ENCODE data around the gene ATXN7L1. TPM values are rescaled to one million over a fixed set of nuclear protein-coding genes. Genes with fewer than 3 reads are reported as not detected.

Gene ATXN7L1
- total and polyA plus RNA-seq, 7 donors: 1.2 to 6.0 (median 3.0) TPM

DNA sequence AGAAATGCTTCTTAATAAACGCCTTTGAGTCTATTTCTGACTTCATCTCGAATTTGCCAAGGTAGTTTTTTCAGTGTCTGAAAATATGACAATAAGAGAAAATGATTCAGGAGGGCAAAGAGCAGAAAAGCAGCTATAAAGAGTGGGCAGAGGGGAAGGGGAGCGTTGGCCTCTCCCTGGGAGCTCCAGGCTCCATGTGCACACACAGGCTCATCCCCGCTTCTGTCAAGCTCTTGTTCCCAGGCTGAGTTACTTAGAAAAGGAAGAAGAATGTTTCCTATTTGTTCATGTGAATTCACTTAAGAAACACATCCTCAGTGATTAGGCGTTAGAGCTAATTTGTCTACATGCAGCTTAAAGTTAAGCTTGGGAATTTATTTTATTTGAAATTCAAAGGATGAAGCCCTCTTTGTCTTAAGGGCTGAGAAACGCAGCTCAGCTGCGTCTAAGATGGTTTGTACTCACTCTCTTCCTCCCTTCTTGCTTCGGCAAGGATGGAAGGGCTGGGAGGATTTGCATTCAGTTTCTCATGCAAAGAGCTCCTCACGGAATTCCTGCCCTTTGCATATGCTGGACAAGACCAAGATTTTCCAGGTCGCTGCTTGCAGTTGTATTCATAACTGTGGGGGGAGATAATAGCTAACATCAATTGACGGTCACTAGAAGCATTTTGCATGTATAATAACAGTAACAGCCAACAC lies 29.0 kb upstream of the ATXN7L1 start:
- H3K4me1 ChIP-seq: no peaks in the 10 kb centered on the region
- no peak for ATAC-seq
- 74 to 75% (median 74%) methylated on average over 11 of the region's 11 CpGs for WGBS, 3 donors

DNA sequence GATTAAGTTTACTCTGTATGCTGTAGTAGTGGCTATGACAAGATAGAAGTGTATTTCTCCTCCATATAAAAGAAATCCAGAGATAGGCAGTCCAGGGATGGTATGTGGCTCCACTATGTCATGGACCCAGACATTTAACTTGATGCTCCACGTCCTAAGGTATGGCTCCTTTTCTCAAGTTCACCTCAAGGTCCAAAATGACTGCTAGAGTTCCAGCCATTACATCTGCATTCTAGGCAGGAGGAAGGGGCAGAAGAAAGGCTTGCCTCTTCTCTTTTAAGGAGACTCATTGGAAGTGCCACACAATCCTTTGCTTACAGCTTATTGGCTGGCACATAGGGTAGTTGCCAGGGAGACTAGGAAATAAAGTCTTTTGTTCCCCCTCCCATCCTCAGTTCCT lies 27.7 kb upstream of the ATXN7L1 start:
- H3K36me3 ChIP-seq (ENCODE audit: insufficient read depth in 1 of 2, low read depth in 1 of 2): no peaks in the 10 kb centered on the region
- H3K9me3 ChIP-seq: no peaks in the 10 kb centered on the region
- TF ChIP-seq, protein P1, sequence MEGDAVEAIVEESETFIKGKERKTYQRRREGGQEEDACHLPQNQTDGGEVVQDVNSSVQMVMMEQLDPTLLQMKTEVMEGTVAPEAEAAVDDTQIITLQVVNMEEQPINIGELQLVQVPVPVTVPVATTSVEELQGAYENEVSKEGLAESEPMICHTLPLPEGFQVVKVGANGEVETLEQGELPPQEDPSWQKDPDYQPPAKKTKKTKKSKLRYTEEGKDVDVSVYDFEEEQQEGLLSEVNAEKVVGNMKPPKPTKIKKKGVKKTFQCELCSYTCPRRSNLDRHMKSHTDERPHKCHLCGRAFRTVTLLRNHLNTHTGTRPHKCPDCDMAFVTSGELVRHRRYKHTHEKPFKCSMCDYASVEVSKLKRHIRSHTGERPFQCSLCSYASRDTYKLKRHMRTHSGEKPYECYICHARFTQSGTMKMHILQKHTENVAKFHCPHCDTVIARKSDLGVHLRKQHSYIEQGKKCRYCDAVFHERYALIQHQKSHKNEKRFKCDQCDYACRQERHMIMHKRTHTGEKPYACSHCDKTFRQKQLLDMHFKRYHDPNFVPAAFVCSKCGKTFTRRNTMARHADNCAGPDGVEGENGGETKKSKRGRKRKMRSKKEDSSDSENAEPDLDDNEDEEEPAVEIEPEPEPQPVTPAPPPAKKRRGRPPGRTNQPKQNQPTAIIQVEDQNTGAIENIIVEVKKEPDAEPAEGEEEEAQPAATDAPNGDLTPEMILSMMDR (IDR thresholded peaks at IDR 0.05): no peak
- no peak overlapping the region for H3K27ac ChIP-seq
- ATAC-seq: no peak
- WGBS, 3 donors: 88 to 100% (median 96%) methylated on average over 1 of the region's 1 CpG
- no peak for DNase-seq
- no peaks in the 10 kb centered on the region for H3K27me3 ChIP-seq (ENCODE audit: insufficient read depth in 3 of 3, low read length in 2 of 3)
- intact Hi-C loops (cut with DNase I): no loop called here
- H3K4me1 ChIP-seq: no peaks in the 10 kb centered on the region
- H3K4me3 ChIP-seq: no peak overlapping the region

More for the DNA sequence above, 29.0 kb upstream of the ATXN7L1 start:
- Histone ChIP-seq H3K4me3 (no peak overlapping the region), H3K27ac (no peak overlapping the region), H3K27me3 (ENCODE audit: insufficient read depth in 3 of 3, low read length in 2 of 3) (no peaks in the 10 kb centered on the region), H3K9me3 (no peaks in the 10 kb centered on the region), H3K36me3 (ENCODE audit: insufficient read depth in 1 of 2, low read depth in 1 of 2) (no peaks in the 10 kb centered on the region)
- intact Hi-C loops (cut with DNase I): no loop called here
- TF ChIP-seq, protein P1 (IDR thresholded peaks at IDR 0.05): no peak
- no peak for DNase-seq

DNA sequence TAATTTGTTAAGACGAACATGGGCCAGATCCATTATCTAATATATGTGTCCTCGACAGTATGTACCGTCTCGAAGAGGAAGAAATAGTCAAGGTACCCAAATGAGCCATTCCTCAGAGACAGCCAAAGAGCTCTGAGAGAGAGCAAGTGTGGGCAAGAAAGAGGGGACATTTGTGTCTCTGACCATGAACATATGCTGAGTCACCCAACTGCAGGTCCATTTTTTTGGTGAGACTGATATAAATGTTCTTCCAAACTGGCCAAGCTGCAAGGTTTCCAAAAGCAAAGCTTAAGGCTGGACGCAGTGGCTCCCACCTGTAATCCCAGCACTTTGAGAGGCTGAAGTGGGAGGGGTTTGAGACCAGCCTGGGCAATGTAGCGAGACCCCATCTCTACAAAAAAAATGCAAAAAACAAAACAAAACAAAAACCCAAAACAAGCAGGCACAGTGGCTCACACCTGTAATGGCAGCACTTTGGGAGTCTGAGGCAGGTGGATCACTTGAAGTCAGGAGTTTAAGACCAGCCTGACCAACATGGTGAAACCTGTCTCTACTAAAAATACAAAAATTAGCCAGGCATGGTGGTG lies 26.0 kb upstream of the ATXN7L1 start:
- Histone ChIP-seq H3K27me3 (ENCODE audit: insufficient read depth in 3 of 3, low read length in 2 of 3) (no peaks in the 10 kb centered on the region), H3K9me3 (no peaks in the 10 kb centered on the region), H3K4me1 (no peaks in the 10 kb centered on the region), H3K27ac (no peak overlapping the region), H3K36me3 (ENCODE audit: insufficient read depth in 1 of 2, low read depth in 1 of 2) (no peaks in the 10 kb centered on the region), H3K4me3 (no peak overlapping the region)
- intact Hi-C loops (cut with DNase I): no loop called here
- ATAC-seq: no peak
- TF ChIP-seq, protein P1 (IDR thresholded peaks at IDR 0.05): no peak
- DNase-seq: no peak
- 97 to 98% (median 97%) methylated on average over 6 of the region's 6 CpGs for WGBS, 3 donors

DNA sequence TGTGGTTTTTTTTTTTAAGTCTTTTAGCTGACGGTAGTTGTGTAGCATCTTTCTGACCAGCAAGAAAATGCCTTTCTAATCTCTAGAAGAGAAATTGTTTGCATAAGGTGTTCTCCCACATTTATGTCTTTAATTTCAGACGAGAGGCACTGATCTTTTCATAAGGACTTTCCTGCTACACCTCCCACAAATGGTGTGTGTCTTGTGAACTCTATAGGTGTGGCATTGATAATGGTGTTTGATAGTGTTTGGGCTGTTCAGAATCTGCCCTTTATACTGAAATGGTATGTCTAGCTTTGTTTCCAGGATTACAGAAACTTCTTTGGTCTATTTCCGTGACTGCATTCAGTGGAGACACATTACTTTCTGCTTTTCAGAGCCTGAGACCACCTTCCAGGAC lies 21.6 kb upstream of the ATXN7L1 start:
- intact Hi-C loops (cut with DNase I): no loop called here
- Histone ChIP-seq H3K36me3 (ENCODE audit: insufficient read depth in 1 of 2, low read depth in 1 of 2) (no peaks in the 10 kb centered on the region), H3K4me1 (no peaks in the 10 kb centered on the region), H3K4me3 (no peak overlapping the region), H3K27ac (no peak overlapping the region), H3K27me3 (ENCODE audit: insufficient read depth in 3 of 3, low read length in 2 of 3) (no peaks in the 10 kb centered on the region), H3K9me3 (no peaks in the 10 kb centered on the region)
- ATAC-seq (no peak), DNase-seq (no peak)
- WGBS, 3 donors: 90 to 95% (median 94%) methylated on average over 3 of the region's 3 CpGs
- TF ChIP-seq, protein P1 (IDR thresholded peaks at IDR 0.05): no peak

Data from psoas muscle (tissue), 8 donors.